Loucy (cell line): ENCODE data around the gene WWOX.

Experiments used
- H2AFZ ChIP-seq: fragments of 200-600 bp; sonication (generic); 2 replicates; pipeline ENCODE4 v1.6.0; 2016; ENCODE audit warnings: antibody characterized with exemption, mild to moderate bottlenecking, low read length, moderate library complexity
- H3F3A ChIP-seq: fragments of 200-600 bp; 2 replicates; pipeline ENCODE4 v1.6.0; 2016; ENCODE audit warnings: antibody characterized with exemption, low read depth, mild to moderate bottlenecking
- H3K27me3 ChIP-seq: fragments of 200-600 bp; sonication (generic); 2 replicates; pipeline ENCODE4 v1.6.1; 2014; ENCODE audit warnings: low read length, mild to moderate bottlenecking; ENCODE audit not compliant: insufficient read depth, poor library complexity, severe bottlenecking
- H3K36me3 ChIP-seq: fragments of 200-600 bp; sonication (generic); 2 replicates; pipeline ENCODE4 v1.6.1; 2016; ENCODE audit warnings: low read length; ENCODE audit not compliant: insufficient read depth
- H3K4me1 ChIP-seq: fragments of 200-600 bp; sonication (generic); 2 replicates; pipeline ENCODE4 v1.5.1; 2014; ENCODE audit warnings: low read length, mild to moderate bottlenecking; ENCODE audit not compliant: insufficient read depth, poor library complexity, severe bottlenecking
- H3K4me2 ChIP-seq: fragments of 200-600 bp; sonication (generic); 2 replicates; pipeline ENCODE4 v1.6.0; 2014; ENCODE audit warnings: antibody characterized with exemption, low read length, low read depth, mild to moderate bottlenecking; ENCODE audit not compliant: poor library complexity, severe bottlenecking
- H3K4me3 ChIP-seq: fragments of 200-600 bp; sonication (generic); 2 replicates; pipeline ENCODE4 v1.5.1; 2014; ENCODE audit warnings: low read length, mild to moderate bottlenecking, mixed read lengths; ENCODE audit not compliant: poor library complexity, severe bottlenecking
- H3K79me2 ChIP-seq: fragments of 200-600 bp; sonication (generic); 2 replicates; pipeline ENCODE4 v1.6.1; 2014; ENCODE audit warnings: low read length; ENCODE audit not compliant: insufficient read depth
- H3K9ac ChIP-seq: fragments of 200-600 bp; sonication (generic); 2 replicates; pipeline ENCODE4 v1.6.0; 2014; ENCODE audit warnings: mild to moderate bottlenecking, low read depth, low read length, moderate library complexity; ENCODE audit not compliant: poor library complexity, severe bottlenecking
- H3K9me2 ChIP-seq: fragments of 200-600 bp; sonication (generic); replicated peaks from 2 replicates; pipeline ENCODE4 v1.6.1; 2016; ENCODE audit warnings: low read depth, low read length, mixed read lengths
- H3K9me3 ChIP-seq: fragments of 200-600 bp; sonication (generic); 2 replicates; pipeline ENCODE4 v1.6.1; 2014; ENCODE audit warnings: mild to moderate bottlenecking, antibody characterized with exemption, low read length, low read depth; ENCODE audit not compliant: insufficient read depth
- H4K20me1 ChIP-seq: fragments of 200-600 bp; sonication (generic); 2 replicates; pipeline ENCODE4 v1.6.0; 2014; ENCODE audit warnings: antibody characterized with exemption, low read length, mild to moderate bottlenecking; ENCODE audit not compliant: insufficient read depth, poor library complexity, severe bottlenecking
- EZH2phosphoT487 ChIP-seq: fragments of 200-600 bp; IDR thresholded peaks from 2 replicates; pipeline ENCODE4 v1.6.1; 2018; ENCODE audit warnings: antibody characterized with exemption, mild to moderate bottlenecking, moderate library complexity, borderline replicate concordance
- TF ChIP-seq, protein P1 (sequence below): fragments of 200-600 bp; sonication (generic); conservative IDR thresholded peaks from 2 replicates; pipeline ENCODE4 v1.5.1; 2014; ENCODE audit warnings: mild to moderate bottlenecking, antibody characterized with exemption, low read length

WWOX gene

DNA sequence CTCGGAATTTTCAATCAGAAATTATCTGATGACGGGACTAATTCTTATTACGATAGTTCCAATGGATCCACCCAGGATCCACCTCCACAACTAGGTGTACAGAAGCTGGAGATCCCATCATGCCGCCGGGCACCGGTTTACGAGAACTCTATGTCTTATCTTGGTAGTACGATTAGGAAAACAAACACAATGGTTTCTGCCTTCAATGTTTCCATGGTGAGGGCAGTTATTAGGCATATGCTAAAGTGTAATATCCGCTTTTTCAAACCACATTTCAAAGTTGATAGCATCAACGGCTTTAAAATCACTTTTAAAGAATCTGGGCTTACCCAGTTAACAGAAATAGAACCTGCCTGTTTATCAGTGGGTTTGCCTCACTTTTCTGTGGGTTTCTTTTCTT lies 795.4 kb downstream of the WWOX start:
- Histone ChIP-seq H4K20me1 (no peaks in the 10 kb centered on the region), H3K4me3 (no peak overlapping the region), H3K9me2 (no peaks in the 10 kb centered on the region), H3K27me3 (no peaks in the 10 kb centered on the region), H3K36me3 (no peaks in the 10 kb centered on the region), H2AFZ (no peak overlapping the region), H3K9ac (no peak overlapping the region), H3K4me1 (peaks cover 4% of the 10 kb centered on the region), H3K9me3 (no peaks in the 10 kb centered on the region), H3F3A (no peaks in the 10 kb centered on the region), H3K4me2 (no peak overlapping the region), H3K79me2 (no peaks in the 10 kb centered on the region)
- TF ChIP-seq, protein P1, sequence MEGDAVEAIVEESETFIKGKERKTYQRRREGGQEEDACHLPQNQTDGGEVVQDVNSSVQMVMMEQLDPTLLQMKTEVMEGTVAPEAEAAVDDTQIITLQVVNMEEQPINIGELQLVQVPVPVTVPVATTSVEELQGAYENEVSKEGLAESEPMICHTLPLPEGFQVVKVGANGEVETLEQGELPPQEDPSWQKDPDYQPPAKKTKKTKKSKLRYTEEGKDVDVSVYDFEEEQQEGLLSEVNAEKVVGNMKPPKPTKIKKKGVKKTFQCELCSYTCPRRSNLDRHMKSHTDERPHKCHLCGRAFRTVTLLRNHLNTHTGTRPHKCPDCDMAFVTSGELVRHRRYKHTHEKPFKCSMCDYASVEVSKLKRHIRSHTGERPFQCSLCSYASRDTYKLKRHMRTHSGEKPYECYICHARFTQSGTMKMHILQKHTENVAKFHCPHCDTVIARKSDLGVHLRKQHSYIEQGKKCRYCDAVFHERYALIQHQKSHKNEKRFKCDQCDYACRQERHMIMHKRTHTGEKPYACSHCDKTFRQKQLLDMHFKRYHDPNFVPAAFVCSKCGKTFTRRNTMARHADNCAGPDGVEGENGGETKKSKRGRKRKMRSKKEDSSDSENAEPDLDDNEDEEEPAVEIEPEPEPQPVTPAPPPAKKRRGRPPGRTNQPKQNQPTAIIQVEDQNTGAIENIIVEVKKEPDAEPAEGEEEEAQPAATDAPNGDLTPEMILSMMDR, result no peak
- TF ChIP-seq EZH2phosphoT487, result no peak

DNA sequence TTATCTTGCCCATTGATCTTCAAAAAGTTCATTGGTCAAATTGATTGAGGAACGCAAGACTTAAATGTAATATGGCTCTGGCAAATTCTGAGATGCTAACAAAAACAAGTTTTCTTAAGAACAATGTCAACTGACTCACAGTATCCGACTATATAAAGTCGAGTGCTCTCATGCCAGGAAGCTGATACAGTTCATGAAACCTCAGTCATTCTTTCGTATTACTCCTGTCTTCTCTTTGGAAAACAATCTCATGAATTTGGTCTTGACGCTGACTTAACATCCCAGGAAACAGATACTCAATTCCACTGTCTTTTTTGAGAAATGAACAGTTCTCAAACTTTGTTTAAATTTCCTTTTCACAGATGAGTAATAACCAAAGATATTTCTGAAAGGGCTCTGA lies 796.2 kb downstream of the WWOX start:
- no peaks in the 10 kb centered on the region for H3K79me2 ChIP-seq
- no peaks in the 10 kb centered on the region for H3K27me3 ChIP-seq
- no peaks in the 10 kb centered on the region for H3K9me2 ChIP-seq
- H4K20me1 ChIP-seq, result no peaks in the 10 kb centered on the region
- H3K36me3 ChIP-seq, result no peaks in the 10 kb centered on the region
- H3K9ac ChIP-seq, result no peak overlapping the region
- no peak overlapping the region for H3K4me2 ChIP-seq
- no peaks in the 10 kb centered on the region for H3K9me3 ChIP-seq
- H3F3A ChIP-seq, result no peaks in the 10 kb centered on the region
- no peak overlapping the region for H2AFZ ChIP-seq
- no peak for TF ChIP-seq EZH2phosphoT487
- TF ChIP-seq, protein P1, result no peak
- H3K4me3 ChIP-seq, result no peak overlapping the region
- no peaks in the 10 kb centered on the region for H3K4me1 ChIP-seq

DNA sequence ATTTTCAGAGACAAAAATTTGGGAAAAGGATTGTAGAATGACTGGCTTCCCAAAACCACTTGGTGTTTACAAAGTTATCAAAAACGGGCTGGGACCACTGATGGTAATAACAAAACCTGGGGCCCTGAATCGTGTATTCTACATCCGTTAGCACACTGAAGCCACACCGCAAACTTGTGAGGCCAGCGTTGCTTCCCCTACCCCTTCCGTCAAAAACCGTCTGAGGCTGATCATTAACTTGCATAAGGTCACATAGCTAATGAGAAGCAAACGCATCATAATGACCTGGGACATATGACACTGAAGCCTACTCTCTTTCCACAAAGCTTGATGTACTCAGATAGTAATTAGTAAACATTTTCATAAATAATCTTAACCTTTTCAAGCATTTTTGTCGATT lies 796.8 kb downstream of the WWOX start:
- Histone ChIP-seq H4K20me1 (no peaks in the 10 kb centered on the region), H3F3A (no peaks in the 10 kb centered on the region), H3K4me3 (no peak overlapping the region), H3K4me1 (no peaks in the 10 kb centered on the region), H3K4me2 (no peak overlapping the region), H3K9ac (no peak overlapping the region), H2AFZ (no peak overlapping the region), H3K9me3 (no peaks in the 10 kb centered on the region), H3K9me2 (no peaks in the 10 kb centered on the region), H3K79me2 (no peaks in the 10 kb centered on the region), H3K27me3 (no peaks in the 10 kb centered on the region), H3K36me3 (no peaks in the 10 kb centered on the region)
- no peak for TF ChIP-seq EZH2phosphoT487
- TF ChIP-seq, protein P1, result no peak
